Loucy (cell line): ENCODE measurements around the gene MINDY2.
A peak's percentile ranks its signal among the peaks of the same experiment; 100 is the strongest.
"Not testable (repeated sequence)": the region's sequence is repeated elsewhere in the genome, so short reads cannot be mapped to it uniquely, and the experiment has no call there.

Experiments
- H2AFZ ChIP-seq: fragments of 200-600 bp; sonication (generic); 2 replicates; pipeline ENCODE4 v1.6.0; 2016; ENCODE audit warnings: antibody characterized with exemption, mild to moderate bottlenecking, low read length, moderate library complexity
- H3F3A ChIP-seq: fragments of 200-600 bp; 2 replicates; pipeline ENCODE4 v1.6.0; 2016; ENCODE audit warnings: antibody characterized with exemption, low read depth, mild to moderate bottlenecking
- H3K27me3 ChIP-seq: fragments of 200-600 bp; sonication (generic); 2 replicates; pipeline ENCODE4 v1.6.1; 2014; ENCODE audit warnings: low read length, mild to moderate bottlenecking; ENCODE audit not compliant: insufficient read depth, poor library complexity, severe bottlenecking
- H3K36me3 ChIP-seq: fragments of 200-600 bp; sonication (generic); 2 replicates; pipeline ENCODE4 v1.6.1; 2016; ENCODE audit warnings: low read length; ENCODE audit not compliant: insufficient read depth
- H3K4me1 ChIP-seq: fragments of 200-600 bp; sonication (generic); 2 replicates; pipeline ENCODE4 v1.5.1; 2014; ENCODE audit warnings: low read length, mild to moderate bottlenecking; ENCODE audit not compliant: insufficient read depth, poor library complexity, severe bottlenecking
- H3K4me2 ChIP-seq: fragments of 200-600 bp; sonication (generic); 2 replicates; pipeline ENCODE4 v1.6.0; 2014; ENCODE audit warnings: antibody characterized with exemption, low read length, low read depth, mild to moderate bottlenecking; ENCODE audit not compliant: poor library complexity, severe bottlenecking
- H3K4me3 ChIP-seq: fragments of 200-600 bp; sonication (generic); 2 replicates; pipeline ENCODE4 v1.5.1; 2014; ENCODE audit warnings: low read length, mild to moderate bottlenecking, mixed read lengths; ENCODE audit not compliant: poor library complexity, severe bottlenecking
- H3K79me2 ChIP-seq: fragments of 200-600 bp; sonication (generic); 2 replicates; pipeline ENCODE4 v1.6.1; 2014; ENCODE audit warnings: low read length; ENCODE audit not compliant: insufficient read depth
- H3K9ac ChIP-seq: fragments of 200-600 bp; sonication (generic); 2 replicates; pipeline ENCODE4 v1.6.0; 2014; ENCODE audit warnings: mild to moderate bottlenecking, low read depth, low read length, moderate library complexity; ENCODE audit not compliant: poor library complexity, severe bottlenecking
- H3K9me2 ChIP-seq: fragments of 200-600 bp; sonication (generic); replicated peaks from 2 replicates; pipeline ENCODE4 v1.6.1; 2016; ENCODE audit warnings: low read depth, low read length, mixed read lengths
- H3K9me3 ChIP-seq: fragments of 200-600 bp; sonication (generic); 2 replicates; pipeline ENCODE4 v1.6.1; 2014; ENCODE audit warnings: mild to moderate bottlenecking, antibody characterized with exemption, low read length, low read depth; ENCODE audit not compliant: insufficient read depth
- H4K20me1 ChIP-seq: fragments of 200-600 bp; sonication (generic); 2 replicates; pipeline ENCODE4 v1.6.0; 2014; ENCODE audit warnings: antibody characterized with exemption, low read length, mild to moderate bottlenecking; ENCODE audit not compliant: insufficient read depth, poor library complexity, severe bottlenecking
- CTCF ChIP-seq: fragments of 200-600 bp; sonication (generic); conservative IDR thresholded peaks from 2 replicates; pipeline ENCODE4 v1.5.1; 2014; ENCODE audit warnings: mild to moderate bottlenecking, antibody characterized with exemption, low read length
- EZH2phosphoT487 ChIP-seq: fragments of 200-600 bp; IDR thresholded peaks from 2 replicates; pipeline ENCODE4 v1.6.1; 2018; ENCODE audit warnings: antibody characterized with exemption, mild to moderate bottlenecking, moderate library complexity, borderline replicate concordance

Gene MINDY2

GRCh38 chr15:58795825-58796224 is 24.7 kb downstream of the MINDY2 start:
- Histone ChIP-seq H3F3A (no peaks in the 10 kb centered on the region), H3K4me3 (no peak overlapping the region), H3K36me3 (peaks cover 9% of the 10 kb centered on the region; the same call in 1 of the 2 replicates), H3K9me2 (no peaks in the 10 kb centered on the region), H3K27me3 (no peaks in the 10 kb centered on the region), H4K20me1 (no peaks in the 10 kb centered on the region), H3K4me2 (peak overlapping the region; percentile 5), H2AFZ (no peak overlapping the region), H3K9me3 (no peaks in the 10 kb centered on the region), H3K79me2 (no peaks in the 10 kb centered on the region; the same call in 1 of the 2 replicates), H3K4me1 (peaks cover 9% of the 10 kb centered on the region), H3K9ac (no peak overlapping the region)
- TF ChIP-seq CTCF (no peak), EZH2phosphoT487 (no peak)

GRCh38 chr15:58797505-58797904 is 26.4 kb downstream of the MINDY2 start:
- Histone ChIP-seq H3K9ac (no peak overlapping the region), H3K9me2 (no peaks in the 10 kb centered on the region), H2AFZ (no peak overlapping the region), H3K36me3 (peaks cover 2% of the 10 kb centered on the region; the same call in 1 of the 2 replicates), H3K79me2 (no peaks in the 10 kb centered on the region; the same call in 1 of the 2 replicates), H3K4me1 (peaks cover 9% of the 10 kb centered on the region), H3K4me2 (no peak overlapping the region), H4K20me1 (no peaks in the 10 kb centered on the region), H3K9me3 (no peaks in the 10 kb centered on the region), H3K4me3 (no peak overlapping the region), H3F3A (no peaks in the 10 kb centered on the region), H3K27me3 (no peaks in the 10 kb centered on the region)
- TF ChIP-seq CTCF (no peak), EZH2phosphoT487 (no peak)

- Histone ChIP-seq H3K27me3 (no peaks in the 10 kb centered on the region), H3K9ac (no peak overlapping the region), H2AFZ (no peak overlapping the region), H3K79me2 (no peaks in the 10 kb centered on the region), H3K4me2 (no peak overlapping the region), H3K9me3 (no peaks in the 10 kb centered on the region), H3K4me1 (no peaks in the 10 kb centered on the region), H3F3A (no peaks in the 10 kb centered on the region), H3K4me3 (no peak overlapping the region), H4K20me1 (no peaks in the 10 kb centered on the region), H3K36me3 (peaks cover 12% of the 10 kb centered on the region; the same call in 1 of the 2 replicates), H3K9me2 (no peaks in the 10 kb centered on the region)
- TF ChIP-seq CTCF = no peak
- TF ChIP-seq EZH2phosphoT487 = no peak
Observed at GRCh38 chr15:58805095-58805494, 34.0 kb downstream of the MINDY2 start.

GRCh38 chr15:58823267-58823666 is 52.2 kb downstream of the MINDY2 start:
- peaks cover 27% of the 10 kb centered on the region; the same call in 1 of the 2 replicates for H3K36me3 ChIP-seq
- H3K79me2 ChIP-seq, H4K20me1 ChIP-seq: not testable (repeated sequence)

More at GRCh38 chr15:58823267-58823666, 52.2 kb downstream of the MINDY2 start:
- not testable (repeated sequence) for H2AFZ ChIP-seq, H3F3A ChIP-seq, H3K9me2 ChIP-seq, H3K9me3 ChIP-seq, H3K4me3 ChIP-seq, H3K27me3 ChIP-seq, H3K4me1 ChIP-seq, H3K4me2 ChIP-seq, H3K9ac ChIP-seq
